Stimulated activated CD4-positive, alpha-beta T cell treated with anti-CD3 and anti-CD28 coated beads, Interleukin-4, amount 100 ng/mL, for 4 hours (primary cell): Measurements from ENCODE around the gene NPLOC4.

Experiments used
- DNase-seq, 2 experiments: peaks; one replicate each; pipeline ENCODE4 v3.0.0-alpha.2; 2020

Gene NPLOC4

GRCh38 chr17:81582749-81583148 lies 54.2 kb downstream of the NPLOC4 start:
- no peak for DNase-seq

GRCh38 chr17:81582341-81582740 lies 54.6 kb downstream of the NPLOC4 start:
- DNase-seq, result no peak

- DNase-seq, result no peak
These were observed 55.2 kb downstream of the NPLOC4 start for GRCh38 chr17:81581758-81582157.

GRCh38 chr17:81580481-81580880 lies 56.4 kb downstream of the NPLOC4 start:
- no peak for DNase-seq

GRCh38 chr17:81579821-81580321 lies 57.0 kb downstream of the NPLOC4 start:
- DNase-seq, result no peak

- no peak for DNase-seq
These were observed 57.6 kb downstream of the NPLOC4 start for GRCh38 chr17:81579298-81579697.

GRCh38 chr17:81578561-81579225 lies 58.2 kb downstream of the NPLOC4 start:
- peak in 1 of 2 experiments; percentile 19 for DNase-seq

GRCh38 chr17:81578038-81578441 lies 58.9 kb downstream of the NPLOC4 start:
- DNase-seq, result no peak

GRCh38 chr17:81577278-81578000 lies 59.5 kb downstream of the NPLOC4 start:
- no peak for DNase-seq

GRCh38 chr17:81576621-81577277 lies 60.2 kb downstream of the NPLOC4 start:
- DNase-seq, result no peak

GRCh38 chr17:81575836-81576235 lies 61.1 kb downstream of the NPLOC4 start:
- no peak for DNase-seq

GRCh38 chr17:81574643-81574956 lies 62.3 kb downstream of the NPLOC4 start:
- no peak for DNase-seq

- no peak for DNase-seq
These were observed 62.9 kb downstream of the NPLOC4 start for GRCh38 chr17:81573794-81574642.

- DNase-seq, result no peak
These were observed 64.2 kb downstream of the NPLOC4 start for GRCh38 chr17:81572563-81573168.

- no peak for DNase-seq
These were observed 65.9 kb downstream of the NPLOC4 start for GRCh38 chr17:81570964-81571363.

GRCh38 chr17:81569986-81570514 lies 66.9 kb downstream of the NPLOC4 start:
- no peak for DNase-seq

GRCh38 chr17:81568416-81568815 lies 68.5 kb downstream of the NPLOC4 start:
- no peak for DNase-seq

- no peak for DNase-seq
These were observed 69.7 kb downstream of the NPLOC4 start for GRCh38 chr17:81567191-81567590.

- no peak for DNase-seq
These were observed 70.3 kb downstream of the NPLOC4 start for GRCh38 chr17:81566461-81567126.

- DNase-seq, result no peak
These were observed 71.7 kb downstream of the NPLOC4 start for GRCh38 chr17:81565231-81565630.

- no peak for DNase-seq
These were observed 72.1 kb downstream of the NPLOC4 start for GRCh38 chr17:81564778-81565177.
